Fibroblast of skin of left quadriceps (primary cell): ENCODE measurements around the gene ERN2.
"Not testable (repeated sequence)": the region's sequence is repeated elsewhere in the genome, so short reads cannot be mapped to it uniquely, and the experiment has no call there.

ENCODE experiments used
- DNase-seq, 2 experiments: peaks; one replicate each; pipeline ENCODE4 v3.0.0-alpha.2; 2013; ENCODE audit warnings: low read depth in 2 of 2

Gene ERN2

GRCh38 chr16:23722613-23723240 lies 9.7 kb upstream of the ERN2 start:
- not testable (repeated sequence) for DNase-seq

- DNase-seq: no peak
Measured at GRCh38 chr16:23716484-23716883, 3.5 kb upstream of the ERN2 start.

- no peak for DNase-seq
Measured at GRCh38 chr16:23711785-23712184, 1.2 kb downstream of the ERN2 start.

- no peak for DNase-seq
Measured at GRCh38 chr16:23710504-23710903, 2.5 kb downstream of the ERN2 start.

- DNase-seq: no peak
Measured at GRCh38 chr16:23710008-23710407, 3.0 kb downstream of the ERN2 start.

- DNase-seq: no peak
Measured at GRCh38 chr16:23709536-23709935, 3.5 kb downstream of the ERN2 start.

GRCh38 chr16:23706439-23706838 lies 6.6 kb downstream of the ERN2 start:
- no peak for DNase-seq

- no peak for DNase-seq
Measured at GRCh38 chr16:23705517-23705902, 7.5 kb downstream of the ERN2 start.

GRCh38 chr16:23704772-23705516 lies 8.1 kb downstream of the ERN2 start:
- DNase-seq: no peak

- DNase-seq: no peak
Measured at GRCh38 chr16:23702951-23703350, 10.1 kb downstream of the ERN2 start.

GRCh38 chr16:23701045-23701444 lies 12.0 kb downstream of the ERN2 start:
- no peak for DNase-seq

- DNase-seq: no peak
Measured at GRCh38 chr16:23700509-23700908, 12.5 kb downstream of the ERN2 start.

GRCh38 chr16:23700093-23700492 lies 12.9 kb downstream of the ERN2 start:
- DNase-seq: no peak

GRCh38 chr16:23699100-23699499 lies 13.9 kb downstream of the ERN2 start:
- no peak for DNase-seq

GRCh38 chr16:23695756-23696155 lies 17.3 kb downstream of the ERN2 start:
- no peak for DNase-seq

GRCh38 chr16:23694644-23695373 lies 18.2 kb downstream of the ERN2 start:
- no peak for DNase-seq

- no peak for DNase-seq
Measured at GRCh38 chr16:23694265-23694643, 18.8 kb downstream of the ERN2 start.

- DNase-seq: no peak
Measured at GRCh38 chr16:23692190-23692837, 20.7 kb downstream of the ERN2 start.

GRCh38 chr16:23691483-23692189 lies 21.4 kb downstream of the ERN2 start:
- DNase-seq: no peak

- DNase-seq: no peak
Measured at GRCh38 chr16:23690771-23691482, 22.1 kb downstream of the ERN2 start.
